Keratinocyte (primary cell): ENCODE measurements around the gene CFAP100. TPM values are rescaled to one million over a fixed set of nuclear protein-coding genes. Genes with fewer than 3 reads are reported as not detected.

Source experiments
- DNase-seq: peaks from one replicate; pipeline ENCODE4 v3.0.0-alpha.2; 2011; ENCODE audit warnings: low read depth, missing footprints, low spot score
- FAIRE-seq: peaks from 2 replicates; lab custom pipeline; 2011; peaks lifted over from hg19 to GRCh38; lab: Jason Lieb, UNC
- H2AFZ ChIP-seq: 2 replicates; pipeline ENCODE4 v1.6.0; 2012; ENCODE audit warnings: low read length, control low read depth, inconsistent platforms; ENCODE audit not compliant: control insufficient read depth
- H3K27ac ChIP-seq: 2 replicates; pipeline ENCODE4 v1.5.1; 2011; ENCODE audit warnings: low read length; ENCODE audit not compliant: control insufficient read depth, insufficient read depth
- H3K27me3 ChIP-seq: 3 replicates; pipeline ENCODE4 v1.6.0; 2011; ENCODE audit warnings: low read length; ENCODE audit not compliant: control insufficient read depth, insufficient read depth; ENCODE audit errors: extremely low read depth
- H3K36me3 ChIP-seq, 2 experiments: 2 replicates in 1 of 2; 3 replicates in 1 of 2; pipeline ENCODE4 v1.5.1; 2011; ENCODE audit warnings: low read length in 2 of 2, mild to moderate bottlenecking in 1 of 2; ENCODE audit not compliant: control insufficient read depth in 2 of 2, insufficient read depth in 2 of 2; ENCODE audit errors: extremely low read depth in 1 of 2
- H3K4me1 ChIP-seq: 3 replicates; pipeline ENCODE4 v1.5.1; 2011; ENCODE audit warnings: low read length; ENCODE audit not compliant: control insufficient read depth, insufficient read depth; ENCODE audit errors: extremely low read depth
- H3K4me2 ChIP-seq: 3 replicates; pipeline ENCODE4 v1.6.0; 2011; ENCODE audit warnings: low read depth, low read length; ENCODE audit not compliant: control insufficient read depth, insufficient read depth; ENCODE audit errors: extremely low read depth
- H3K4me3 ChIP-seq, 3 experiments: fragments of 200-600 bp in 1 of 3; sonication (generic) in 1 of 3; 2 replicates in 2 of 3; 3 replicates in 1 of 3; pipeline ENCODE4 v1.5.1; 2011 to 2016; ENCODE audit warnings: low read length in 3 of 3, mild to moderate bottlenecking in 3 of 3, control low read depth in 2 of 3, inconsistent platforms in 1 of 3, low read depth in 1 of 3, mixed read lengths in 1 of 3, mixed run types in 1 of 3, moderate library complexity in 1 of 3; ENCODE audit not compliant: control insufficient read depth in 2 of 3, insufficient read depth in 2 of 3; ENCODE audit errors: extremely low read depth in 1 of 3
- H3K79me2 ChIP-seq: 2 replicates; pipeline ENCODE4 v1.6.0; 2012; ENCODE audit warnings: low read length; ENCODE audit not compliant: control insufficient read depth, insufficient read depth
- H3K9ac ChIP-seq: 3 replicates; pipeline ENCODE4 v1.6.0; 2011; ENCODE audit warnings: low read length; ENCODE audit not compliant: control insufficient read depth, insufficient read depth; ENCODE audit errors: extremely low read depth
- H3K9me1 ChIP-seq: 3 replicates; pipeline ENCODE4 v1.6.0; 2011; ENCODE audit warnings: low read length; ENCODE audit not compliant: control insufficient read depth, insufficient read depth; ENCODE audit errors: extremely low read depth
- H3K9me3 ChIP-seq: 2 replicates; pipeline ENCODE4 v1.5.1; 2012; ENCODE audit warnings: low read depth, low read length; ENCODE audit not compliant: control insufficient read depth
- H4K20me1 ChIP-seq: 3 replicates; pipeline ENCODE4 v1.6.0; 2011; ENCODE audit warnings: low read length; ENCODE audit not compliant: control insufficient read depth, insufficient read depth; ENCODE audit errors: extremely low read depth
- EZH2 ChIP-seq: IDR thresholded peaks from one replicate; pipeline ENCODE4 v1.6.1; 2012; ENCODE audit warnings: inconsistent platforms, mild to moderate bottlenecking, low read length, moderate library complexity
- dilution Hi-C: fragments of 300-500 bp; cut with MboI; formaldehyde crosslinking; loops from one replicate; pipeline ENCODE4 v1.7.0; 2020; ENCODE audit warnings: low sequenced_read_pairs; ENCODE audit not compliant: extremely low pct_ligation_motif_present
- polyA plus RNA-seq, 5 experiments: library from polyadenylated mRNA; depleted of rRNA in 3 of 5; stranded (reverse) in 3 of 5; stranded (forward) in 1 of 5; unstranded in 1 of 5; fragments of >200 nt; gene quantifications; 1 replicate in 1 of 5; 2 replicates in 3 of 5; 3 replicates in 1 of 5; pipeline versions ENCODE4 v1.2.1 to v1.2.3, GENCODE V29; 2011 to 2012; ENCODE audit warnings: missing spikeins in 2 of 5, low read depth in 1 of 5, low replicate concordance in 1 of 5
- TF ChIP-seq, protein P1 (sequence below), 3 experiments: IDR thresholded peaks in 1 of 3; conservative IDR thresholded peaks in 1 of 3; optimal IDR thresholded peaks in 1 of 3; 2 replicates in 2 of 3; 3 replicates in 1 of 3; pipeline versions ENCODE3 to v1.5.1; 2011; ENCODE audit warnings: low read length in 3 of 3, mild to moderate bottlenecking in 3 of 3, moderate library complexity in 2 of 3, control low read depth in 1 of 3, inconsistent platforms in 1 of 3; ENCODE audit not compliant: insufficient read depth in 2 of 3; ENCODE audit errors: extremely low read depth in 1 of 3

The CFAP100 gene
- polyA plus RNA-seq, 1 donor (not counting 4 experiments of a cell fraction or from before 2014, with no cell fraction given), result not detected

DNA sequence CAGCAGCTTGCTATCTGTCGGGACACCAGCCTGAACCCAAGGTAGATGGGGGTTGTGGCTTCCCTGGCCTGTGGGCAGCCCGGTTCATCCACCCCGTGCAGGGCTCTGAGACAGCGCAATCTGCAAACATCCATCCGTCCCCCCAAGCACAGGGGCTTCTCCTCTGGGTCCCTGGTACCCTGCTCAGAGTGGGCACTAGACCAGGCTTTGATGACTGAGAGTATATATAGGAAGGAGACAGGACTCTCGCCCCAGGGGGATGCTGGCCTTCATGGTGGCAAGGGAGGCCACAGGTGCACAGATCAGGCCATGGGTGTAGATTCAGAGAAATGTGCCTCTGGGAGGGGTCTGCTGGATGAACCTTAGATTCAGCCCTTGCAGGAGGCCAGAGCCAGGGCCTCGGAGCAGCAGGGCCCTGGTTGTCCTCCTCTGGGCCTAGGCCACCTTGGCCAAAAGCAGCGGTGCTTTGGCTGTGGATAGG is 40.3 kb downstream of the CFAP100 start:
- H3K36me3 ChIP-seq, result peaks cover 5 to 16% of the 10 kb centered on the region in 2 experiments
- TF ChIP-seq, protein P1, sequence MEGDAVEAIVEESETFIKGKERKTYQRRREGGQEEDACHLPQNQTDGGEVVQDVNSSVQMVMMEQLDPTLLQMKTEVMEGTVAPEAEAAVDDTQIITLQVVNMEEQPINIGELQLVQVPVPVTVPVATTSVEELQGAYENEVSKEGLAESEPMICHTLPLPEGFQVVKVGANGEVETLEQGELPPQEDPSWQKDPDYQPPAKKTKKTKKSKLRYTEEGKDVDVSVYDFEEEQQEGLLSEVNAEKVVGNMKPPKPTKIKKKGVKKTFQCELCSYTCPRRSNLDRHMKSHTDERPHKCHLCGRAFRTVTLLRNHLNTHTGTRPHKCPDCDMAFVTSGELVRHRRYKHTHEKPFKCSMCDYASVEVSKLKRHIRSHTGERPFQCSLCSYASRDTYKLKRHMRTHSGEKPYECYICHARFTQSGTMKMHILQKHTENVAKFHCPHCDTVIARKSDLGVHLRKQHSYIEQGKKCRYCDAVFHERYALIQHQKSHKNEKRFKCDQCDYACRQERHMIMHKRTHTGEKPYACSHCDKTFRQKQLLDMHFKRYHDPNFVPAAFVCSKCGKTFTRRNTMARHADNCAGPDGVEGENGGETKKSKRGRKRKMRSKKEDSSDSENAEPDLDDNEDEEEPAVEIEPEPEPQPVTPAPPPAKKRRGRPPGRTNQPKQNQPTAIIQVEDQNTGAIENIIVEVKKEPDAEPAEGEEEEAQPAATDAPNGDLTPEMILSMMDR (optimal IDR thresholded peaks at IDR 0.05 in 1 of 3, IDR thresholded peaks at IDR 0.05 in 1 of 3, conservative IDR thresholded peaks at IDR 0.05 in 1 of 3; ENCODE audit: extremely low read depth in 1 of 3, insufficient read depth in 2 of 3, low read length in 3 of 3), result no peak
- TF ChIP-seq EZH2, result no peak
- no peaks in the 10 kb centered on the region for H3K79me2 ChIP-seq
- no peaks in the 10 kb centered on the region for H3K9me1 ChIP-seq
- FAIRE-seq, result no peak
- no peak for DNase-seq
- H3K9me3 ChIP-seq, result no peaks in the 10 kb centered on the region
- H3K4me3 ChIP-seq, result no peak overlapping the region
- H3K4me1 ChIP-seq, result no peaks in the 10 kb centered on the region
- no peaks in the 10 kb centered on the region for H4K20me1 ChIP-seq
- dilution Hi-C loops, result no loop called here
- no peaks in the 10 kb centered on the region for H3K27me3 ChIP-seq
- H3K9ac ChIP-seq, result no peak overlapping the region
- no peak overlapping the region for H3K27ac ChIP-seq
- H2AFZ ChIP-seq, result no peak overlapping the region
- no peak overlapping the region for H3K4me2 ChIP-seq

DNA sequence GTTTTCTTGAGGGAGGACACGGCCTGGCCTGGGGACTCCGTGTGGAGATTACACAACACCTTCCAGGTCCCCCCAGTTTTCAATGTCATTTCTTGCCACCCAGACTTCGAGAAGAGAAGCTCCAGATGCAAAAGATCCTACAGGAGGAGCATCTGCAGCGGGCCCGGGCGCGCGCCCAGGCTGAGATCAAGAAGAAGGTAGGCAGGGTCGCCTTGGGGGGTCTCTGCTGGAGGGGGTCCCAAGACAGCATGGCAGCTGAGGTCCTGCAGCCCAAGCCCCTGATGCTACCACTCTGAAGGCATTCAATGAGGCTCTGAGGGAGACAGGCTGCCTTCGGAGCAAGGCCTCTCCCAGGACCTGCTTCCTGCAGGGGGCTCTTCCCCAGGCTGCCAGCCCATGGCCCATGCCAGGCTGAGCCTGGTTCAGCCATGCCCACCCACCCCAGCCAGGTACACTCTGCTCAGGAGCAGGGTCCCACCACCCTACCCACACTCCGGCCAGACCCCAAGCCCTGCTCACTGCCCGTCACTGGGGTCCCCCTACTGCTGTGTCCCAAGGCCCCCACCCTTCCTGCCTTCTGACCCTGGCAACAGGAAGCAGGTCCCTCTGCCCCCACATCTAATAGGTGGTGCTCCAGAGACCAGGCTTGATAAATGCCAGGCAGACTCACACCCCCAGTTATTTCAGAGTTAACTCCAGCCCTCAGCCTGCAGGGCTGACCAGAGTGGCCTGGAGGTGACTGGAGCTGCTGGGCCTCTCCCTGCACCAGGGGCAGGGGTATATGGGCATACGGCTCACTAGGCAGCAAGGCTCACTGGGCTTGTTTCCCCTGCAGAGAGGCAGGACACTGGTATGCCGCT is 41.0 kb downstream of the CFAP100 start:
- Histone ChIP-seq H3K4me3 (no peak overlapping the region), H3K36me3 (peaks cover 5 to 16% of the 10 kb centered on the region in 2 experiments), H3K79me2 (no peaks in the 10 kb centered on the region), H3K9ac (no peak overlapping the region), H3K27ac (no peak overlapping the region), H2AFZ (no peak overlapping the region), H3K4me2 (no peak overlapping the region), H3K27me3 (no peaks in the 10 kb centered on the region), H3K9me3 (no peaks in the 10 kb centered on the region), H3K9me1 (no peaks in the 10 kb centered on the region), H4K20me1 (no peaks in the 10 kb centered on the region), H3K4me1 (no peaks in the 10 kb centered on the region)
- dilution Hi-C loops, result no loop called here
- no peak for TF ChIP-seq EZH2
- TF ChIP-seq, protein P1 (optimal IDR thresholded peaks at IDR 0.05 in 1 of 3, IDR thresholded peaks at IDR 0.05 in 1 of 3, conservative IDR thresholded peaks at IDR 0.05 in 1 of 3; ENCODE audit: extremely low read depth in 1 of 3, insufficient read depth in 2 of 3, low read length in 3 of 3), result no peak
- no peak for DNase-seq
- no peak for FAIRE-seq
